Activated T-cell treated with anti-CD3 and anti-CD28 coated beads for 4 hours (primary cell): ENCODE measurements around the gene PNPLA7.

ENCODE experiments used
- DNase-seq: peaks from one replicate; pipeline ENCODE4 v3.0.0-alpha.2; 2020

The PNPLA7 gene

DNA sequence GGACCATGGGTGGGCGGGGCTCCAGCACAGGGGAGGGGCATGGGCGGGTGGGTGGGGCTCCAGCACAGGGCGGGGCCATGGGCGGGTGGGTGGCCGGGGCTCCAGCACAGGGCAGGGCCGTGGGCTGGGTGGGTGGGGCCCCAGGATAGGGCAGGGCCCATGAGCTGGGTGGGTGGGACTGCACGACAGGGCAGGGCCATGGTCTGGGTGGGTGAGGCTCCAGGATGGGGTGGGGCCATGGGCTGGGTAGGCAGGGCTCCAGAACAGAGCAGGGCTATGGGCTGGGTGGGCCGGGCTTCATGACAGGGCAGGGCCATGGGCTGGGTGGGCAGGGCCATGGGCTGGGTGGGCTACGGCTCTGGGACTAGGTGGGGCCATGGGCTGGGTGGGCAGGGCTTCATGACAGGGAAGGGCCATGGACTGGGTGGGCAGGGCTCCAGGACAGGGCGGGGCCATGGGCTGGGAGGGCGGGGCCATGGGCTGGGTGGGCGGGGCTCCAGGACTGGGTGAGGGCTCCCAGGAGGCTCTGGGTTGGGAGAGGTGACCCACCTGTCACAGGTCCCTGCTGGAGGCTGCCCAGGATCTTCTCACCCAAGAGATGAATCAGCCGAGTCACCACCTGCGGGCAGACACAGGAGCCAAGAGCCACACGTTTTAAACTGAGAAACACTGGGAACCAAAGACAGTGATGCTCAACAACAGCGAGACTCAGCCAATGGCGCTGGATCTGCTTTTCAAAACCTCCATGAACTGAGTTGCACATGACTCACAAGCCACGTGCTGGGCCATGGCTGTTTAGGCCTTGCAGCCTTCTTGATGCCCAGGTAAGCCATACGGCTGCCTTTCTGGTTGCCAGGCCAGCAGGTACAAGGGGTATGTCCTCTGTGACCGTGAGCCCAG is 57.5 kb downstream of the PNPLA7 start:
- DNase-seq = no peak

GRCh38 chr9:137491735-137492432 is 58.3 kb downstream of the PNPLA7 start:
- no peak for DNase-seq

DNA sequence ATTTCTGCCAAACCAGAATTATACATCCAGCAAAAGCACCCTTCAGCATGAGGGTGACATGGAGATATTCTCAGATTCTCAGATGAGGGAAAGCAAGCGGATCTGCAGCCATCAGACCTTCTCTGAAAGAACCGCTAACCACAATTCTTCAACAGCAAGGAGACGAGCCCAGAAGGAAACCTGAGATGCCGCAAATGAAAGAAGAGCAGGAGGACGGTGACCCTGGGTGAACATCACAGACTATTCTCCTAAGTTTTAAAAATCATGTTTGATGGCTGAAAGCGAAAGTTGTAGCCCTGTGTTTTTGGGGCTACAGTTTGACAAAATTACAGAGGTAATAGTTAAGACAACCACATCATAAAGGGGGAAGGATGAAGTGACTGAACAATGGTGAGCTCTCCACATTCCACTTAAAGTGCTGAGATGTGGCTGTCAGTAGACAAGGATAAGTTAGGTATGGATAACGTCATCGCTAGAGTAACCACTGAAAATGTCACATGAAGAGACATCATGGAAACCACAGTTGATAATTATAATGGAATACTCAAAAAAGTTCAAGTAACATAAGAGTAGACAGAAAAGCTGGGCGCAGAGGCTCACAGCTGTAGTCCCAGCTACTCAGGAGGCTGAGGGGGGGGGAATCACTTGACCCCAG is 59.5 kb downstream of the PNPLA7 start:
- DNase-seq = no peak

DNA sequence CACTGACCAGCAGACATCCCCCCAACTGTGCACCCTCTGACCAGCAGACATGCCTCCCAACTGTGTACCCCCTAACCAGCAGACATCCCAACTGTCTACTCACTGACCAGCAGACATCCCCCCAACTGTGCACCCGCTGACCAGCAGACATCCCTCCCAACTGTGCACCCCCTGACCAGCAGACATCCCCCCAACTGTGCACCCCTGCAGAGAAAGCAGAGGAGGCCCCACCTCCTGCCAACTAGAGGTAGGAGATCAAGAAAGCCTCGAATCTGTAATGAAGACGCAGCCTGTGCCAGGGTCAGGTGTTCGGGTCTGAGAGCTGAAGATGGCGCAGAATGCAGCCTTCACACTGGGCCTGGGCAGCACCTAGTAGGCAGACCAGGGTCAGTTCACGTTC is 61.3 kb downstream of the PNPLA7 start:
- DNase-seq = no peak

DNA sequence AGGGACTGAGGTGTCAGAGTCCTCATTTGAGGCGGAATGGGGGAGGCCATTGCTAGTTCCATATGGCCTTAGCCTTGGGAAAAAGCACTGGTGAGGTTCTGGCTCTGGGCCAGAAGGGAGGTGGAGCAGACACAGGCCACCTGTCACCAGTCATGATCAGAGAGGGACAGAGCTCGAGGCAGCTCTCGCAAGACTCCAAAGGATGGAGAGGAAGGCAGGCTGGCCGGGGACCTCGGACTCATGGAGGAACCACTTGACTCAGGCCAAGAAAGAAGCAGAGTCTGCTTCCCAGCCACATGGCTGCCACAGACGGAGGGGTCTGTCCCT is 61.9 kb downstream of the PNPLA7 start:
- DNase-seq = no peak

DNA sequence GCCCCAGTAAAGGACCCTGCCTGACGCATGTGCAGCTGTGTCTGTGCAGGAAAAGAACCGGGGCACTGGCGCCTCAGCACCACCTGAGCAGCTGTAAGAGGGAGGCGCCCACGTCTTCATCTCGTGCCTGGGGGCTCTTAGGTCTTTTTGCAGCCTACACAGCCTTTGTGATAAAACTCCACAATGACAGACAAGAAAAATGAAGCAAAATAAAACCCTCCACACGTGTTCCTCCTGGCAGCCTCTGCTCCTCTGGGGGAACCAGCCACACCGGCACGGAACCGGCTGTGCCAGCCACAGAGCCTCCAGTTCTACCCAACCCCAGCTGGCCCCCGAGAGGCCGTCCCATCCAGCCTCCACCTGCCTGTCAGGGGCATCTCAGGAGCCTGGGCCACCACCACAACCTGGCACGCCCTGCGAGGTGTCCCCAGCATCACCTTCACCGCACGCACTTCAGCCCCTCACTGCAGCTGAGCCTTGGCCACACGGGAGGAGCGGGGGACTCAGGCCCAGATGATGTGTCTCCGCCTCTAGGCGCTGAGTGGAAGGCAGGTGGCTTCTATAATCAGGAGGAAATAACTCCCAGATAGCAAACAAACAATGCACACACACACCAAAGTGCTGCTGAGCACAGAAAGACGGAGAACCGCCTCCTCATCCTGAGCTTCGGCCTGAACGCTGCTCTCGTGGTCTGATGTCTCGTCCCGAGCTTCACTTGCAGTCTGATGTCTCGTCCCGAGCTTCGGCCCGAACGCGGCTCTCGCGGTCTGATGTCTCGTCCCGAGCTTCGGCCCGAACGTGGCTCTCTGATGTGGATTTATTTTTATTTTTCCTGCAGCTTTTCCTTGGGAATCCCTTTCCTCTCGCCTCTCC is 62.5 kb downstream of the PNPLA7 start:
- no peak for DNase-seq

DNA sequence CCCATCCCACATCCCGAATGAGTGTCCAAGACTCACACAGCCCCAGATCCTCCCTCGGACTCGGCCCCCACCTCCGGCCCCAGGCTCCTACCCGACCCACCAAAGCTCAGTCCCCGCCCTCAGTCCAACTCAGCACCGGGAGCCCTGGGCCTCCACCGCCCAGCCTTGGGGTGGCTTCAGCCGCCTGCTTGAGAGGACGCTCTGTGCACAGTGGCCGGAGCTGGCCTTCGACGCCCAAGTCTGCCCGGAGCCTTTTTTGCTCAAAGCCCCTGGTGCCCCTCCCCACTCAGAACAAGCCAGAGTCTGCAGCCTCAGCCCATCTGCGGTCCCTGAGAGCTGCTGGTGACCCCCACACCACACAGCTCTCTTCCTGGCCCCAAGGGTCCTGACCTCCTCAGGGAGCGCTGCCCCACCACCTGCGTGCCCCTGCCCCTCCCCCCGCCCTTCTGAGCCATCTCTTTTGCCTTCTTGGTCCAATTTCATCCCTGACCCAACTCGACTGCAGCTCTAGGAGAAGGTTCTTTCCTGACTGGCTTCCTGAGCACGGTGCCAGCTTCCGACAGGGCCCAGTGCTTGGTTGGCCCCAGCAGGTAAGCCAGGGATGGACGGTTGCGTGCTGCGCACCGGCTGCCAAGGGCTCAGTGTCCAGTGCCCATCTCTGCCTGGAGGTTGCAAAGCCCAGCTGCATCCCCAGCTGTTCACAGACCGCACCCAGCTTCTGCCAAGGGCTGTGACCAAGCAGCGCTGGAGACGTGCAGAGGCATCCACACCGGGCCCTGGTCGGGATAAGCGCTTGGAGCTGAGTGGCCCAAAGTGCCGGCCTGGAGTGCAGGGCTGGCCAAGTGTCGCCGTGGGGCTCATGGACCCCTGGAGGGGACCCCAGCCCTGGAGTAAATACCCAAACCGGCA is 63.4 kb downstream of the PNPLA7 start:
- no peak for DNase-seq

DNA sequence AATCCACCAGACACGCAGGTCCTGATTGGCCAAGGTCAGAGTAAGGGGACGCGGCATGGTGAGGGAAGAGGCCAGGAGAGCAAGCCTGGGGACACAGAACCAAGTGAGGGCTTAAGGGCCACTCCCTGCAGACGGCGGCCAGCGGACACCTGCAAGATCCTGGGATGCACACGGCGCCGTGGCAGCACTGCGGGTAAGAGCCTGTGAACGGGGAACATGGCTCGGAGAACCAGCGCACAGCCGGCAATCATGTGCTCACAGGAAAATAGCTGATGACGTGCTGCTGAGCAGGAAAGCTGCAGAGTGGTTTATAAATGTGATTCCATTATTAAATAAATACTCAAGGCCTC is 64.1 kb downstream of the PNPLA7 start:
- no peak for DNase-seq

GRCh38 chr9:137485343-137486140 is 64.7 kb downstream of the PNPLA7 start:
- DNase-seq = no peak

- DNase-seq = no peak
Observed at GRCh38 chr9:137484551-137485315, 65.5 kb downstream of the PNPLA7 start.

GRCh38 chr9:137482094-137482781 is 68.0 kb downstream of the PNPLA7 start:
- no peak for DNase-seq

- no peak for DNase-seq
Observed at GRCh38 chr9:137480686-137481683, 69.2 kb downstream of the PNPLA7 start.

DNA sequence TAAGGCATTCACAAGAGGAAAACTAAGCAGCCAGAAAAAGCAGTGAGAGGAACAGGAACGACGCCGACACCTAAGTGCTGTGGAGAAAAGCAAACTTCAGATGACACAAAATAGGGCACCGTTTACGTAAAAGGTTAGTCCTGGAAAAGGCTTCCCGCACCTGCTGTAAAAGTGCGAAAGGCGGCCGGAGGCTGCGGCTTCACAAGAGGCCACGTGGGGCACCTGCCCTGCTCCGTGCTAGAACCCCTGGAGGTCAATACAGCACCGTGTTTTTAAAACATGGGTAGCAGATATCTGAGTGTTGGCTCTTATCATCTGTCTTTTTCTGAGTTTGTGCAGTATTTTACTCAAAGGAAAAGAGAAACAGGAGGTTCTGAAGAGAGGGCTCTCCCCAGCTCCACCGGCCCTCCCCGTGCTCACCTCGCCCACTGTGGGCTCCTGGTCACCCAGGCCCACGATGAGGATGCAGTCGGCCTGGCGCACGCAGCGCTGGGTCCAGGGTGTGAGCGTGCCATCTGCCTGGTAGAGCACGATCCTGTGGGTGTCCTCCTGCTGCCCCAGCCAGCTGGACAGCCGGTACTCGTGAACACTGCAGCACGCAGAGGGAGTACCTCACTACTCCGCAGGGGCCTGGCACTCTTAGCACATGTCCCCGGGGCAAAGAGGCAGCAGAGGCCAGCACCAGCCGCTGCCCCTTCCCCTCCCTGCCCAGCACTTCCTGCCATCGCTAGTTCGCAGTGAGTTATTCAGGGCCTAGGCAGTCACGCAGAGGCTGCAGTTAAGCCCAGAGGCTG is 70.1 kb downstream of the PNPLA7 start:
- DNase-seq = no peak

DNA sequence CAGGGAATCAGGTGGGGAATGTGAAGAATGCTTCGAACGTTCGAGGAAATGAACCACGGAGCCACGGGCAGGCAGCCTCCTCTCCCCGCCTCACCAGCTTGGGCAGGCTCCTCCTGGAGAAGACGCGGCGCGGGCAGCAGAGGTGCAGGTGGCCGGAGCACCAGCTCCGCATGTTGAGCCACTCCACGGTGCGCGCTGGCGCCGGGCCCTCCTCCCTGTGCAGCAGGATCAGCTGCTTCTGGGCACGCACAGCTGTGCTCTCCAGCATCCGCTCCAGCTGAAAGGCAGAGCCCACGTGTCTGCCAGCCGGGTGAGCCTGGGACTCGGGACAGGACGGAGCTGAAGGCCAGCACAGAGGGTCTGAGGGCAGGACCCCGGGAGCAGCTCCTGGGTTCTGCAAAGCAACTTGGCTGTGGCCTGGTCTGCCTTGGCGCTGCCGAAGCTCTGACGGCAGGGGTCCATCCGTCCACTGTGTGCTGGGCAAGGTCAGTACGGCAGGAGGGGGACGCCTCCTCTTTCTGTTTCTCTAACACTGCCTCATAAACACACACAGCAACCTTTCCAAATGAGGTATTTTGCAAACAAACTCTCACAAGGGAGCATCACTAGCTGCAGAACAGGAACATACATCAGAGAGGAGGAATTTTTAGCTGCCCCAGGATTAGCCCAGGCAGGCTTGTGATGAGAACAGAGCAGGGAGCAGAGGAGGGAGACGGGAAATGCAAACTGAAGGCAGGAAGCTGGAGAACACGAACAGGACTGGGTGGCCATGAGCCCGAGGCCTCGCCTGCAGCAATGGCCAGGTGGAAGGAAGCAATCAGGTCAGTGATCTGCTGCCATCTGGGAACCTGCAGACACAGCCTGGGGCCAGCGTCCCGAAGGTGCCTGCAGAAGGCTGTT is 71.0 kb downstream of the PNPLA7 start:
- DNase-seq = no peak

DNA sequence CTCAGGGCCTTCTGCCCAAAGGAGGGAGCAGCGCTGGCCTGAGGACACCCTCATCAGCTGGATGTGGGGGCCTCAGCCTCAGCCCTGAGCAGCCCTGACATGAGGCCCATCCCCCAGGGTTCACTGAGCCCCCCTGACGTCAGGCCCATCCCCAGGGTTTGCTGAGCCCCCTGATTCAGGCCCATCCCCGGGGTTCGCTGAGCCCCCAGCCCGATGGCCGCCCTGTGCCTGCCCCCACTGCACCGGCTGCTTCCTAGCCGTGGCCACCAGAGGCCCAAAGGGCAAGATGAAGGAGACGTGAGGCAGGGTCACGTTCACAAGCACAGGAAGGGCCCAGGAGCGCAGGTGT is 71.6 kb downstream of the PNPLA7 start:
- DNase-seq = no peak
